DOHH2 (cell line): ENCODE measurements around the gene PPP2R2B.

ENCODE experiments used
- H3F3A ChIP-seq: fragments of 200-600 bp; sonication (generic), shearing (Covaris generic); 2 replicates; pipeline ENCODE4 v1.6.0; 2016; ENCODE audit warnings: antibody characterized with exemption, mild to moderate bottlenecking; ENCODE audit not compliant: control insufficient read depth, insufficient read depth
- H3K27ac ChIP-seq: fragments of 200-600 bp; sonication (generic); 2 replicates; pipeline ENCODE4 v1.5.1; 2014; ENCODE audit warnings: low read depth, mild to moderate bottlenecking, low read length, moderate library complexity
- H3K27me3 ChIP-seq: fragments of 200-600 bp; sonication (generic); 2 replicates; pipeline ENCODE4 v1.6.1; 2014; ENCODE audit warnings: mild to moderate bottlenecking, low read length, mixed read lengths; ENCODE audit not compliant: control insufficient read depth
- H3K36me3 ChIP-seq: fragments of 200-600 bp; sonication (generic); 2 replicates; pipeline ENCODE4 v1.6.1; 2014; ENCODE audit warnings: mild to moderate bottlenecking, low read length, moderate library complexity, mixed read lengths; ENCODE audit not compliant: control insufficient read depth
- H3K4me1 ChIP-seq: fragments of 200-600 bp; sonication (generic); 2 replicates; pipeline ENCODE4 v1.6.1; 2014; ENCODE audit warnings: mild to moderate bottlenecking, low read length, mixed read lengths; ENCODE audit not compliant: control insufficient read depth
- H3K4me2 ChIP-seq: fragments of 200-600 bp; sonication (generic); 2 replicates; pipeline ENCODE4 v1.6.0; 2014; ENCODE audit warnings: mild to moderate bottlenecking, low read length, moderate library complexity
- H3K4me3 ChIP-seq: fragments of 200-600 bp; sonication (generic); 2 replicates; pipeline ENCODE4 v1.5.1; 2014; ENCODE audit warnings: mild to moderate bottlenecking, low read length, mixed read lengths
- H3K79me2 ChIP-seq: fragments of 200-600 bp; sonication (generic); 2 replicates; pipeline ENCODE4 v1.6.1; 2014; ENCODE audit warnings: mild to moderate bottlenecking, low read length, mixed read lengths; ENCODE audit not compliant: control insufficient read depth
- H3K9me2 ChIP-seq: fragments of 200-600 bp; sonication (generic); replicated peaks from 2 replicates; pipeline ENCODE4 v1.6.1; 2014; ENCODE audit warnings: mild to moderate bottlenecking, low read length, mixed read lengths; ENCODE audit not compliant: control insufficient read depth
- H3K9me3 ChIP-seq: fragments of 200-600 bp; sonication (generic); 2 replicates; pipeline ENCODE4 v1.6.1; 2014; ENCODE audit warnings: antibody characterized with exemption, low read length, mixed read lengths; ENCODE audit not compliant: control insufficient read depth, insufficient read depth
- H4K20me1 ChIP-seq: fragments of 200-600 bp; sonication (generic); 2 replicates; pipeline ENCODE4 v1.6.0; 2014; ENCODE audit warnings: low read depth, mild to moderate bottlenecking, antibody characterized with exemption, low read length, moderate library complexity; ENCODE audit not compliant: control insufficient read depth, insufficient read depth
- CTCF ChIP-seq: fragments of 200-600 bp; sonication (generic); IDR thresholded peaks from one replicate; pipeline ENCODE4 v1.5.1; 2014; ENCODE audit warnings: antibody characterized with exemption, mild to moderate bottlenecking, low read depth, low read length; ENCODE audit not compliant: poor library complexity, severe bottlenecking
- EZH2phosphoT487 ChIP-seq: fragments of 200-600 bp; sonication (generic); IDR thresholded peaks from 2 replicates; pipeline ENCODE4 v1.6.1; 2017; ENCODE audit warnings: borderline replicate concordance, mild to moderate bottlenecking, antibody characterized with exemption, low read length, moderate library complexity, mixed read lengths

PPP2R2B gene

GRCh38 chr5:146586752-146587151 is 291.8 kb downstream of the PPP2R2B start:
- Histone ChIP-seq H3K4me1 (no peaks in the 10 kb centered on the region), H3K27me3 (peaks cover 18% of the 10 kb centered on the region), H4K20me1 (no peaks in the 10 kb centered on the region), H3K79me2 (no peaks in the 10 kb centered on the region), H3K27ac (no peak overlapping the region), H3K4me3 (no peak overlapping the region), H3K9me3 (no peaks in the 10 kb centered on the region), H3K36me3 (no peaks in the 10 kb centered on the region), H3K4me2 (no peak overlapping the region), H3K9me2 (no peaks in the 10 kb centered on the region; the same call in 1 of the 2 replicates), H3F3A (no peaks in the 10 kb centered on the region)
- TF ChIP-seq CTCF (no peak), EZH2phosphoT487 (no peak)

GRCh38 chr5:146584750-146585149 is 293.8 kb downstream of the PPP2R2B start:
- H3K9me2 ChIP-seq: no peaks in the 10 kb centered on the region; the same call in 1 of the 2 replicates
- no peak overlapping the region for H3K4me2 ChIP-seq
- no peaks in the 10 kb centered on the region for H3K9me3 ChIP-seq
- no peaks in the 10 kb centered on the region for H3F3A ChIP-seq
- H3K36me3 ChIP-seq: no peaks in the 10 kb centered on the region
- no peaks in the 10 kb centered on the region for H3K4me1 ChIP-seq
- H4K20me1 ChIP-seq: no peaks in the 10 kb centered on the region
- no peaks in the 10 kb centered on the region for H3K79me2 ChIP-seq
- H3K4me3 ChIP-seq: no peak overlapping the region
- no peak overlapping the region for H3K27ac ChIP-seq
- TF ChIP-seq EZH2phosphoT487 (no peak), CTCF (no peak)
- H3K27me3 ChIP-seq: peaks cover 18% of the 10 kb centered on the region

GRCh38 chr5:146582051-146582596 is 296.4 kb downstream of the PPP2R2B start:
- H3K4me3 ChIP-seq: no peak overlapping the region
- peaks cover 9% of the 10 kb centered on the region; the same call in 1 of the 2 replicates for H3K27me3 ChIP-seq
- H3K36me3 ChIP-seq: no peaks in the 10 kb centered on the region
- no peaks in the 10 kb centered on the region for H3K9me3 ChIP-seq
- H3K79me2 ChIP-seq: no peaks in the 10 kb centered on the region
- H3F3A ChIP-seq: no peaks in the 10 kb centered on the region
- no peak for TF ChIP-seq CTCF
- TF ChIP-seq EZH2phosphoT487: no peak
- H4K20me1 ChIP-seq: no peaks in the 10 kb centered on the region
- H3K27ac ChIP-seq: no peak overlapping the region
- no peaks in the 10 kb centered on the region for H3K9me2 ChIP-seq
- no peak overlapping the region for H3K4me2 ChIP-seq
- no peaks in the 10 kb centered on the region for H3K4me1 ChIP-seq
